ENCODE data around the gene SNX12.
A peak's percentile ranks its signal among the peaks of the same experiment; 100 is the strongest.

SNX12 gene

GRCh38 chrX:71107762-71108360 is 39.7 kb upstream of the SNX12 start:
- DNase-seq: peak; percentile 35
- Mint-ChIP-seq H3K36me3 (ENCODE audit: low read depth) (no peaks in the 10 kb centered on the region), H3K27ac (peak overlapping the region; percentile 63), H3K4me1 (peaks cover 81% of the 10 kb centered on the region), H3K27me3 (ENCODE audit: low read depth, poor library complexity) (no peaks in the 10 kb centered on the region), H3K9me3 (peaks cover 75% of the 10 kb centered on the region), H3K4me3 (peak overlapping the region; percentile 55)
- TF ChIP-seq, protein P1, sequence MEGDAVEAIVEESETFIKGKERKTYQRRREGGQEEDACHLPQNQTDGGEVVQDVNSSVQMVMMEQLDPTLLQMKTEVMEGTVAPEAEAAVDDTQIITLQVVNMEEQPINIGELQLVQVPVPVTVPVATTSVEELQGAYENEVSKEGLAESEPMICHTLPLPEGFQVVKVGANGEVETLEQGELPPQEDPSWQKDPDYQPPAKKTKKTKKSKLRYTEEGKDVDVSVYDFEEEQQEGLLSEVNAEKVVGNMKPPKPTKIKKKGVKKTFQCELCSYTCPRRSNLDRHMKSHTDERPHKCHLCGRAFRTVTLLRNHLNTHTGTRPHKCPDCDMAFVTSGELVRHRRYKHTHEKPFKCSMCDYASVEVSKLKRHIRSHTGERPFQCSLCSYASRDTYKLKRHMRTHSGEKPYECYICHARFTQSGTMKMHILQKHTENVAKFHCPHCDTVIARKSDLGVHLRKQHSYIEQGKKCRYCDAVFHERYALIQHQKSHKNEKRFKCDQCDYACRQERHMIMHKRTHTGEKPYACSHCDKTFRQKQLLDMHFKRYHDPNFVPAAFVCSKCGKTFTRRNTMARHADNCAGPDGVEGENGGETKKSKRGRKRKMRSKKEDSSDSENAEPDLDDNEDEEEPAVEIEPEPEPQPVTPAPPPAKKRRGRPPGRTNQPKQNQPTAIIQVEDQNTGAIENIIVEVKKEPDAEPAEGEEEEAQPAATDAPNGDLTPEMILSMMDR (IDR thresholded peaks at IDR 0.05): no peak

- Mint-ChIP-seq H3K4me1 (peaks cover 85% of the 10 kb centered on the region), H3K36me3 (ENCODE audit: low read depth) (no peaks in the 10 kb centered on the region), H3K9me3 (peaks cover 76% of the 10 kb centered on the region), H3K27me3 (ENCODE audit: low read depth, poor library complexity) (no peaks in the 10 kb centered on the region), H3K27ac (peak overlapping the region; percentile 63), H3K4me3 (peak overlapping the region; percentile 55)
- DNase-seq: no peak
- TF ChIP-seq, protein P1 (IDR thresholded peaks at IDR 0.05): no peak
These were observed 39.1 kb upstream of the SNX12 start for GRCh38 chrX:71107245-71107644.

- no peak for DNase-seq
- peak within 1 kb of the TSS; percentile 55 for H3K4me3 Mint-ChIP-seq
- peaks cover 85% of the 10 kb centered on the region for H3K4me1 Mint-ChIP-seq
- H3K27ac Mint-ChIP-seq: peak within 1 kb of the TSS; percentile 63
- H3K36me3 Mint-ChIP-seq (ENCODE audit: low read depth): no peaks in the 10 kb centered on the region
- no peaks in the 10 kb centered on the region for H3K27me3 Mint-ChIP-seq (ENCODE audit: low read depth, poor library complexity)
- TF ChIP-seq, protein P1 (IDR thresholded peaks at IDR 0.05): no peak
- H3K9me3 Mint-ChIP-seq: peaks cover 72% of the 10 kb centered on the region
These were observed 38.3 kb upstream of the SNX12 start, which contains the start of gene CXorf65 for GRCh38 chrX:71106427-71106826. CXorf65 (minus strand) TSS chrX:71106740; CDS start chrX:71106556, 184 bp downstream.

- Mint-ChIP-seq H3K4me1 (peaks cover 89% of the 10 kb centered on the region), H3K36me3 (ENCODE audit: low read depth) (no peaks in the 10 kb centered on the region), H3K27me3 (ENCODE audit: low read depth, poor library complexity) (no peaks in the 10 kb centered on the region), H3K4me3 (no peak overlapping the region), H3K27ac (no peak overlapping the region), H3K9me3 (peaks cover 69% of the 10 kb centered on the region)
- DNase-seq: no peak
- TF ChIP-seq, protein P1 (IDR thresholded peaks at IDR 0.05): no peak
These were observed 37.5 kb upstream of the SNX12 start for GRCh38 chrX:71105628-71106027.

GRCh38 chrX:71103110-71103983 is 35.2 kb upstream of the SNX12 start:
- TF ChIP-seq, protein P1 (IDR thresholded peaks at IDR 0.05): no peak
- Mint-ChIP-seq H3K4me1 (peaks cover 89% of the 10 kb centered on the region), H3K27ac (peak overlapping the region; percentile 95), H3K27me3 (ENCODE audit: low read depth, poor library complexity) (peaks cover 8% of the 10 kb centered on the region), H3K9me3 (peaks cover 55% of the 10 kb centered on the region), H3K36me3 (ENCODE audit: low read depth) (no peaks in the 10 kb centered on the region), H3K4me3 (peak overlapping the region; percentile 72)
- DNase-seq: peak; percentile 48
